Effector CD8-positive, alpha-beta T cell (primary cell): ENCODE measurements around the gene FUOM.

Experiments used
- DNase-seq: peaks from one replicate; lab custom pipeline; 2025; lab: John Stamatoyannopoulos, UW

FUOM gene

GRCh38 chr10:133312016-133312768, 45.6 kb downstream of the FUOM start:
- no peak for DNase-seq

GRCh38 chr10:133311570-133311969, 46.2 kb downstream of the FUOM start:
- no peak for DNase-seq

GRCh38 chr10:133310789-133311188, 47.0 kb downstream of the FUOM start:
- DNase-seq: no peak

- no peak for DNase-seq
These were observed 47.4 kb downstream of the FUOM start for GRCh38 chr10:133310399-133310755.

- no peak for DNase-seq
These were observed 48.0 kb downstream of the FUOM start for GRCh38 chr10:133309720-133310398.

GRCh38 chr10:133309100-133309719, 48.6 kb downstream of the FUOM start:
- peak; percentile 91 for DNase-seq

- peak; percentile 78 for DNase-seq
These were observed 49.3 kb downstream of the FUOM start, which contains the start of the genes TUBGCP2 and ZNF511 for GRCh38 chr10:133308421-133309099. TSS of gene TUBGCP2 (minus strand) at chr10:133308872. CDS start at chr10:133302941, 5,931 bp downstream. TSS of gene ZNF511 (plus strand) at chr10:133308914. CDS start at chr10:133308944, 30 bp downstream.

- DNase-seq: peak; percentile 78
These were observed 49.9 kb downstream of the FUOM start for GRCh38 chr10:133307776-133308420.

- no peak for DNase-seq
These were observed 50.9 kb downstream of the FUOM start for GRCh38 chr10:133306941-133307379.

GRCh38 chr10:133306097-133306476, 51.7 kb downstream of the FUOM start:
- no peak for DNase-seq
